Caco-2 (cell line): ENCODE data around the gene XAB2. TPM values are rescaled to one million over a fixed set of nuclear protein-coding genes. Genes with fewer than 3 reads are reported as not detected.

Experiments used
- BruUV-seq: library from RNA; stranded (reverse); fragments of 400-500 nt; replicated peaks from 2 replicates; lab custom pipeline; 2021; lab: Mats Ljungman, UMichigan
- CTCF ChIA-PET: fragments of 300-600 bp; sonication (Branson Sonifier 250); formaldehyde crosslinking; loops from one replicate; lab custom pipeline; 2022; ENCODE audit warnings: antibody characterized with exemption; lab: Charles Lee
- POLR2A ChIA-PET: fragments of 300-600 bp; sonication (Branson Sonifier 250); formaldehyde crosslinking; loops from one replicate; lab custom pipeline; 2022; ENCODE audit warnings: antibody characterized with exemption; lab: Charles Lee
- DNase-seq, 2 experiments: peaks; one replicate each; pipeline versions ENCODE4 v3.0.0 to v3.0.0-alpha.2; 2020 to 2022
- H3K27me3 ChIP-seq: replicated peaks from 2 replicates; pipeline ENCODE4 v1.6.0; 2011; ENCODE audit warnings: low read length; ENCODE audit not compliant: control insufficient read depth, insufficient read depth
- H3K36me3 ChIP-seq: 2 replicates; pipeline ENCODE4 v1.5.1; 2011; ENCODE audit warnings: low read length; ENCODE audit not compliant: control insufficient read depth, insufficient read depth
- H3K4me1 ChIP-seq: fragments of 250-450 bp; sonication (Bioruptor Pico); 2 replicates; pipeline ENCODE4 v1.5.1; 2020; ENCODE audit warnings: mild to moderate bottlenecking
- H3K4me3 ChIP-seq: 2 replicates; pipeline ENCODE4 v1.5.1; 2011; ENCODE audit warnings: low read depth, mild to moderate bottlenecking, control low read depth, low read length
- H3K9me3 ChIP-seq: fragments of 250-450 bp; sonication (Bioruptor Pico); 2 replicates; pipeline ENCODE4 v1.5.1; 2020; ENCODE audit warnings: mild to moderate bottlenecking, moderate library complexity
- H3K27ac Mint-ChIP-seq: one replicate; pipeline ENCODE4 v1.8.0; 2022; ENCODE audit warnings: mixed read lengths; ENCODE audit not compliant: unreplicated experiment
- H3K27me3 Mint-ChIP-seq: one replicate; pipeline ENCODE4 v1.8.0; 2022; ENCODE audit warnings: mixed read lengths; ENCODE audit not compliant: insufficient read depth, unreplicated experiment
- H3K36me3 Mint-ChIP-seq: one replicate; pipeline ENCODE4 v1.8.0; 2022; ENCODE audit warnings: mild to moderate bottlenecking, mixed read lengths; ENCODE audit not compliant: insufficient read depth, unreplicated experiment
- H3K4me1 Mint-ChIP-seq: one replicate; pipeline ENCODE4 v1.8.0; 2022; ENCODE audit warnings: low read depth, mixed read lengths; ENCODE audit not compliant: unreplicated experiment
- H3K4me3 Mint-ChIP-seq: one replicate; pipeline ENCODE4 v1.8.0; 2022; ENCODE audit warnings: mild to moderate bottlenecking, moderate library complexity, mixed read lengths; ENCODE audit not compliant: unreplicated experiment
- H3K9me3 Mint-ChIP-seq: one replicate; pipeline ENCODE4 v1.8.0; 2022; ENCODE audit warnings: mixed read lengths; ENCODE audit not compliant: unreplicated experiment
- CTCF ChIP-seq, 2 experiments: fragments of 200-600 bp in 1 of 2; IDR thresholded peaks; 1 replicate in 1 of 2; 2 replicates in 1 of 2; pipeline versions ENCODE4 v1.5.1 to v1.8.0; 2011 to 2022; ENCODE audit warnings: antibody characterized with exemption in 1 of 2, control low read depth in 1 of 2, inconsistent platforms in 1 of 2, low read depth in 1 of 2, low read length in 1 of 2, mild to moderate bottlenecking in 1 of 2, moderate library complexity in 1 of 2; ENCODE audit not compliant: insufficient read depth in 1 of 2, severe bottlenecking in 1 of 2, unreplicated experiment in 1 of 2
- intact Hi-C: fragments of 100-400 bp; cut with micrococcal nuclease; formaldehyde crosslinking; loops from one replicate; pipeline ENCODE4 v1.10.0; 2022; ENCODE audit not compliant: unreplicated experiment
- total RNA-seq: library from RNA; stranded (reverse); gene quantifications from 2 replicates; pipeline ENCODE4 v1.2.3, GENCODE V29; 2022

The XAB2 gene
- total RNA-seq, 1 experiment from 2014 or later, result 44.7 TPM

GRCh38 chr19:7619671-7620441, 9.5 kb downstream of the XAB2 start:
- no peak overlapping the region for H3K27ac Mint-ChIP-seq
- Histone ChIP-seq H3K4me3 (no peak overlapping the region), H3K27me3 (no peaks in the 10 kb centered on the region), H3K4me1 (no peaks in the 10 kb centered on the region), H3K9me3 (no peaks in the 10 kb centered on the region), H3K36me3 (no peaks in the 10 kb centered on the region; the same call in 1 of the 2 replicates)
- CTCF ChIA-PET, result no interaction called here
- POLR2A ChIA-PET, result no interaction called here
- no TSS peak for BruUV-seq
- no peak for DNase-seq
- no peaks in the 10 kb centered on the region for H3K4me1 Mint-ChIP-seq
- H3K9me3 Mint-ChIP-seq, result no peaks in the 10 kb centered on the region
- no peak for TF ChIP-seq CTCF (IDR thresholded peaks at IDR 0.05; ENCODE audit: insufficient read depth in 1 of 2, low read depth in 1 of 2, low read length in 1 of 2, severe bottlenecking in 1 of 2, unreplicated experiment in 1 of 2)
- no peaks in the 10 kb centered on the region for H3K27me3 Mint-ChIP-seq
- no peak overlapping the region for H3K4me3 Mint-ChIP-seq
- intact Hi-C loops, result no loop called here
- peaks cover 80% of the 10 kb centered on the region for H3K36me3 Mint-ChIP-seq

GRCh38 chr19:7618771-7619510, 10.4 kb downstream of the XAB2 start:
- Mint-ChIP-seq H3K27me3 (no peaks in the 10 kb centered on the region), H3K4me1 (no peaks in the 10 kb centered on the region), H3K9me3 (no peaks in the 10 kb centered on the region), H3K36me3 (peaks cover 78% of the 10 kb centered on the region), H3K4me3 (no peak overlapping the region), H3K27ac (peak overlapping the region; percentile 36)
- intact Hi-C loops, result no loop called here
- H3K4me1 ChIP-seq, result no peaks in the 10 kb centered on the region
- POLR2A ChIA-PET, result no interaction called here
- no peaks in the 10 kb centered on the region for H3K27me3 ChIP-seq
- no peak for TF ChIP-seq CTCF (IDR thresholded peaks at IDR 0.05; ENCODE audit: insufficient read depth in 1 of 2, low read depth in 1 of 2, low read length in 1 of 2, severe bottlenecking in 1 of 2, unreplicated experiment in 1 of 2)
- DNase-seq, result no peak
- no peak overlapping the region for H3K4me3 ChIP-seq
- no TSS peak for BruUV-seq
- CTCF ChIA-PET, result interaction anchor here (0.6 kb wide), 1 partner anchor 59 kb away, joined by 3 read pairs; no protein-coding TSS in a partner anchor
- no peaks in the 10 kb centered on the region; the same call in 1 of the 2 replicates for H3K36me3 ChIP-seq
- no peaks in the 10 kb centered on the region for H3K9me3 ChIP-seq

GRCh38 chr19:7618348-7618747, 11.0 kb downstream of the XAB2 start:
- no peak for TF ChIP-seq CTCF (IDR thresholded peaks at IDR 0.05; ENCODE audit: insufficient read depth in 1 of 2, low read depth in 1 of 2, low read length in 1 of 2, severe bottlenecking in 1 of 2, unreplicated experiment in 1 of 2)
- no peak overlapping the region for H3K4me3 ChIP-seq
- intact Hi-C loops, result no loop called here
- H3K27me3 ChIP-seq, result no peaks in the 10 kb centered on the region
- DNase-seq, result no peak
- H3K9me3 ChIP-seq, result no peaks in the 10 kb centered on the region
- peak overlapping the region; percentile 36 for H3K27ac Mint-ChIP-seq
- H3K4me3 Mint-ChIP-seq, result no peak overlapping the region
- H3K9me3 Mint-ChIP-seq, result no peaks in the 10 kb centered on the region
- ChIA-PET POLR2A (no interaction called here), CTCF (interaction anchor here (1.0 kb wide), 1 partner anchor 129 kb away, joined by 4 read pairs; no protein-coding TSS in a partner anchor)
- H3K36me3 ChIP-seq, result no peaks in the 10 kb centered on the region; the same call in 1 of the 2 replicates
- no peaks in the 10 kb centered on the region for H3K27me3 Mint-ChIP-seq
- no peaks in the 10 kb centered on the region for H3K4me1 ChIP-seq
- H3K4me1 Mint-ChIP-seq, result no peaks in the 10 kb centered on the region
- H3K36me3 Mint-ChIP-seq, result peaks cover 78% of the 10 kb centered on the region
- BruUV-seq, result no TSS peak
